GM18909 (cell line): ENCODE data around the gene LDLRAD3.

ENCODE experiments used
- ATAC-seq: cut with Tn5 transposase; IDR thresholded peaks from one replicate; pipeline ENCODE4 v1.9.1; 2021; ENCODE audit warnings: mild to moderate bottlenecking; ENCODE audit not compliant: unreplicated experiment, poor library complexity

Gene LDLRAD3

DNA sequence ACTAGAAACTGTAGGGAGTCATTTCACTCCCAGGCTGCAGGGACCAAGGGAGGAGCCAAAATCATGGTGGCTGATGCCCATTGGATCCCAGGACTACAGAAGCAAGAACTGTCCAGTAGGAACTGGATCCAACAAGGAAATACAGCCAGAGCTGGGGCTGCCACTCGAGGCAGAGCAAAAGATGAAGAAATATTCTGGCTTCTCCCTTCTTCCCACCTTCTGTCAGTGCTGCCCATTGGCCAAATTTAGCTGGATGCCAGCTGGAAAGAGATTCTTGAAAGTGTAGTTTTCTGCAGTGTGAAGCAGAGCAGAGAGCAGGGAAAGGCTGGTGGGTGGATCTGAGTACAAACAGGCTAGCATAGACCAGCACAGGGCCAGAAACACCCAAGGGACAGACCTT, 299.8 kb downstream of the LDLRAD3 start:
- no peak for ATAC-seq

DNA sequence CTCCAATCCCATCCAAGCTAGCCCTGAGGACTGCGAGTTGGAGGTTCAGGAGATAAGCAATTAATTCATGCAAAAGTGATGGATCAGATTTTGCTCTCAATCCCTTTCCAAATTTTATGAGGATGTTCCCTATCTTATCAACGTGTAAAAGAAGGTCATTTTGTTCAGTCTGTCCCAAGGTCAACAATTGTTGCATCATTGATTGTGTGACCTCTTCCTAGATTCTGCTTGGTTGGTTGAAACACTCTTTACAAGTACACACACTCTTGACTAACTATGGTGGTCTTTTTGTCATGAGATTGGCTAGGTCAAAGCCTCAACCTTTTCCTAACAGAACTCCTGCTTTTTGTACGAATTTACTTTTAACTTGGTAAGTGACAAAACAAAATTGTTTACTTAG, 303.6 kb downstream of the LDLRAD3 start:
- ATAC-seq = no peak

DNA sequence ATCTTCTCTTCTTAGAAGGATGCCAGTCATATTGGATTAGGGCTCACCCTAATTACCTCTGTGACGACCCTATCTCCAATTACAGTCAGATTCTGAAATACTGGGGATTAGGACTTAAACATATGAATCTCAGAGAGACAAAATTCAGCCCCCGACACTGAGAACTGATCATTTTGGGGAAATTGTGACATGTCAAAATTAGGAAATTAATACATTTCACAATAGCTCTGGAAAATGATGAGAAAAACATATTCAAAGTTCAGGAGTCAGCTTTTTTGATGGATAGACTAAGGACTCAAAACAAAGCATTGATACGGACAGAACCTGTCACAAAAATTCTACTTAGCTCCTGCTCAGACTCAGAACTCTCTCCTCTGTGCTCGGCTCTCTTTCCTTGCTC, 304.6 kb downstream of the LDLRAD3 start:
- no peak for ATAC-seq

DNA sequence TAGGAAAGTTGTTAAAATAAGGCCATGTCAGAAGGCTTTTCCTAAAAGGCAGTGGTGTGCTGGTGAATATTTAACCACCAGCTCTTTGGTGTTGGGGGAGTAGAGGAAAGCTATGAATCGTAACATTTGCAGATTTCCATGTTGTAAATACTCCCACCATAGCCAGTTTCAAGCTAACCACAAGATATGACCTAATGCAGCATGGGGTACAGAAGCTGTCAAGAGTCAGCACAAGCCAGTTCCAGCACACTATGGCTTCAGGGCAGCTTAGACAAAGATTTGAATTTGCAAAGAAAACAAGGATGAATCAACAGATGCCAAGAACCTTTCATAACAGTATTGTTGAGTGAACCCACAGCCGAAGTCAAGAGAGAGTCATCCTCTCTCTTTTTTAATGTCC, 305.4 kb downstream of the LDLRAD3 start:
- ATAC-seq = peak; percentile 74

DNA sequence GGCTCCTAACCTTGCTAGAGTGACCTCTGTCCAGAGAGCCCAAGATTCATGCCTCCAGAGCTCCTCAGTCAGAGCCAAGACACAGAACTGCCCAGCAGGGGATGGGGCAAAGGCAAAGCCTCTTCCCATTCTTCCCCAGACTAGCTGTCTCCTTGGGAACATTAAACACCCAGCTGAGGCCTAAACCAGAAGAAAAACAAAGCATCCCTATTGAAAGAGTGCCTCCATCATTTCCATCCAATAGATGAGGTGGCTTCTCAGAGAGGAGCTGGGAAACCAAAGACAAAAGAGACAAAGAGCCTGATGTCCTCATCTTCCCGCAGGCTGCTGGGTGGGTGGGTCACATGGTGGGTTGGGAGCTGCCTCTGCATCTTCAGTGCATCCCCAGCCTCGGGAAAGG, 308.0 kb downstream of the LDLRAD3 start:
- ATAC-seq = no peak

DNA sequence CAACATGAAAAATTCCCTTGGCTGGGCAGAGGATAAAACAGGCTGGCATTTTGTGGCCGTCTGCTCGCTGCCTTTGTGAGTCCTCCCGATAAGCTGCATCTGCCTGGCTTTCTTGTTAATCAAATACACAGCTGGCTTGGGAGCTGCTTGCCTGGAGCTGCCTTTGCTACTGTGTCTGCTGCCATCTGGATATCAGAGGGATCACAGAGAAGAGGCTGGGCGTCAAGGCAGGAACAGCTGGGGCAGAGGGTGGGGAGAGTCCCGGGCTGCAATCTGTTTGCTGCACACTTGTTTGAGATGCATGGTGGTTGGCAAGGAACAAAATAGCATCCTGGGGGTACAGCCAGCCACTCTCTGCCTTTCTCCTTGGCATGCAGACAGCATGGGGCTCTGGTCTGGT, 309.4 kb downstream of the LDLRAD3 start:
- ATAC-seq = no peak

DNA sequence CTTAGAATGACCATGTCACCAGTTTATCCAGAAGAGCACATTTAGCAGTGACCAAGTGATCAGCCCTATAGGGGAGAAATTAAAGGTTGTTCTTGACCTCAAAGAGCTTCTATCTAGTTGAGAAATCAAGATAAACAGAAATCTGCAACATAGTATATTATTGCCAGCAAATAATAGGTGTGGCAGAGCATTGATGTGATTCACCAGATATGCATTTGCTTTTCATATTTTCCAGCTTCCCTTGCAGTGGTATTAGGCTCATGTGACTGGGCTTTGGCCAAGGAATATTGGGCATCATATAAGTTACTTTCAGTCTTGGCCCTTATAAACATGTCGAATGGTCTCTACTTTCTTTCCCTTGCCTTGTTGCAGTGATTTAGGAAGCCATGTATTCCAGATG, 310.9 kb downstream of the LDLRAD3 start:
- no peak for ATAC-seq

DNA sequence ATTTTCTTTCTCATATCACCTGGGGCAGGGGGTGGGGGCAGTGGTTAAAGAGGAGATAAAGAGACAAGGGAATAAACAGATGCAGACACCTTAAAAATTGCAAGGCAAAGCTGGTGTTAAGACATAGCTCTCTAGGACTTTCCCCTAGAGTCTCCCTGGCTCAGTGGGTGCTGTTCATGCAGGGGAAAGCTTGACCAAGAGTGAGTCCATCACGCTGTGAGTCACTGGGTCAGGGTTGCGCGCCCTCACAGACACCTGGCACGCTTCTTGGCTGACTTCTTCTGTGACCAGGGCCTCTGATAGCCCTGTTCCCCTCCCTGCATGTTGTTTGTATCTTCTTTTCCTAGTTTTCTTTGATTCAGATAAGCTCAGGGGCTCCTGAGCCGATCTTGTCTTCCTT, 313.5 kb downstream of the LDLRAD3 start:
- ATAC-seq = no peak

DNA sequence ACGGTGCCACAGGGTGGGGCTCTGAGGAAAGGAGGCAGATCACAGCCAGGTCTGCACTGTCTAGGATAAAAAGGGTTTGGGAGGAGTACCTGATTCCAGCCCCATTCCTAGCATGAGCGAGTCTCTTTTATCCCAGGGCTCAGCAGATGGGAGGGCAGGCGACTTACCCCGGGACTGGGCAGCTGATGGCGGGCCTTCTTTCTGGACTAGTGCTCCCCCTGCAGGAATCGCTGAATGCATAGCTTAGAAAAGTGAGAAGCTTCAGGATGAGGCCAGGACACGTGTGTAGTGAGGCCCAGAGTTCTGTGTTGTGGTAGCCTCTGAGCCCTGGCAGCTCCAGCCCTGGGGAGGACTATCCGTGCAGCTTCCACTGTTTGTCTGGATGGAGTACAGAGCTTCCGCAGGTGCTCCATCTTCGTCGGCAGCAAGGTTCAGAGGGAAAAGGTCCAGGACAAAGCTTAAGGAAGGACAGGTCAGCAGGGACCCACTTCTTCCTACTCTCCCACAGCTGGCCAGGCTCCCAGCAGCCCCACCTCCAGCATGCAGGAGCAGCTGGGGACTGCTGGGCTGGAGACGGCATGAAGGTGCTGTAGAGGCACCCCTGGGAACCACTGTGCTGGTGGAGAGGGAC, 315.0 kb downstream of the LDLRAD3 start:
- ATAC-seq = no peak

DNA sequence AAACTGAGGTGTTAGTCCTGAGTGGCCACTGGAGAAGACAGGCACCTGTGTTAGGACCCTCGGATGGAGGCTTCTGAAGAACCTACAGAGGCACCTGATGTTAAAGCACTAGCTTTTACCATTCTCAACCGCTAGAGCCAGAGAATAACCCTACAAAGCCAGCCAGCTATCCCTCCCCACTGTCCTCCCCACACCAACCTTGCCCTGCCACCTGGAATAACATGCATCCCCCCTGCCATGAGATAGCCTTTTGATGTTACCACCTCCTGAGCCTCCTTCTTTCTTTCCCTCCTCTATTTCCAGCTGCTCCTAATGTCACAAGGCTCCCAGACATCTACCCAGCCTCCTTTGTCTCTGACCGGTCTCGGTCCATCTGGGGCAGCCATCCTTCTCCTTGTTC, 317.2 kb downstream of the LDLRAD3 start:
- no peak for ATAC-seq

DNA sequence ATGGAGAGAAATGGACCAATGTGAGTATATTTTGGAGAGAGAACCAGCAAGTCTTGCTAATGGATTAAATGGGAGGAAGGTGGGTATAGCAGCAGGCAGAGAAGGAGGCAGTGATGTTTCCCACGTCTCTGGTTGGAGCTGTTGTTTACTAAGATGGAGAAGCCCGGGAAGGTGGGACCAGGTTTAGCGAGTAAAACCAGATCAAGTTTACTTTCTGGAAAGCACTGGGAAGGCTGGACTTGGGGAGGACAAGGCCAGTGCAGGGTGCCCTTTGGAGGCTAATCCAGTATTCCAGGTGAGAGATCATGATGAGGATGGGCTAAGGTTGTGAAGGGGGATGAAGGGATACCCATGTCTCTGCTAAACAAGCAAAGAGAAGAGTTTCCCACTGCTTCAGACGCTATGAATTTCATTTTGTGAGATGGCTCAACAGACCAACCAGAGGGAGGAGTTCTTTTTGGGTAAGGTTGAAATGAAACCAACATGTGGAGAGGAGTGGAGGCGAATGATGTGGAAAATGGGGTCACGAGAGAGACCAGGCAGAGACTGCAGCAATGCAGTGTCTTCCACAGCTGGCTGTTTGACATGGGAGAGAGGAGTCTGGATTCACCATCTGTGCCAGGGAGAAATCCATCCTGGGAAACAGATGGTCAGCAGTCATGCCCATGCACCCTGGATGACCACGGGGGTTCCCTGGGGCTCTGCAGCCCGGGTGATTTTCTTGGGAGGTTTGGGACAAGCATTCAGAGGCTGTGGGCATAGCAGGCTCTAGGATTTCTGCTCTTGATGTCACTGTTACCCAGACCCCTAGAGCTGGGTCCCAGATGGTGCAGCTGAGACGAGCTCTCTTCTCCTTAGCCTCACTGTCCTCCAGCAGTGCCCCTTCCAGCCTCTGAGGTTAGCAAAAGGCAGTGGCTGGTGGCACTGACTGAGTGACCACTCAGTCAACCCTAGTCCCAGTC, 320.4 kb downstream of the LDLRAD3 start:
- no peak for ATAC-seq

DNA sequence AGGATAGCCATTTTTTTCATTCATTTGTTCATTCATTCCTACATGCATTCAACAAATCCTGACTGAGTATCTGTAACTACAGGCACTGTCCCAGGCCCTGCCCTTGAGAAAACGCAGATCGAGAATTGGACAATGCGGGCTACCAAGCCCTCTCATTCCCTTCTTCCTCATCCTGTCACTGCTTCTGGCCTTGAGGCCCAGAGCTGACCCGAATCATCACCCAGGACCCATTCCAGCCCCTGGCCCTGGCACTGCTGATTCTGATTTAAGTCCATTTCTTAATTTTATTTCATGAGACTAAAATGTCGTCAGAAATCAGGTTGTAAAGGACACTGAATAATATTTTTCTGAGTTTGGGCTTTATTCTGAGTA, 321.1 kb downstream of the LDLRAD3 start:
- ATAC-seq = no peak

DNA sequence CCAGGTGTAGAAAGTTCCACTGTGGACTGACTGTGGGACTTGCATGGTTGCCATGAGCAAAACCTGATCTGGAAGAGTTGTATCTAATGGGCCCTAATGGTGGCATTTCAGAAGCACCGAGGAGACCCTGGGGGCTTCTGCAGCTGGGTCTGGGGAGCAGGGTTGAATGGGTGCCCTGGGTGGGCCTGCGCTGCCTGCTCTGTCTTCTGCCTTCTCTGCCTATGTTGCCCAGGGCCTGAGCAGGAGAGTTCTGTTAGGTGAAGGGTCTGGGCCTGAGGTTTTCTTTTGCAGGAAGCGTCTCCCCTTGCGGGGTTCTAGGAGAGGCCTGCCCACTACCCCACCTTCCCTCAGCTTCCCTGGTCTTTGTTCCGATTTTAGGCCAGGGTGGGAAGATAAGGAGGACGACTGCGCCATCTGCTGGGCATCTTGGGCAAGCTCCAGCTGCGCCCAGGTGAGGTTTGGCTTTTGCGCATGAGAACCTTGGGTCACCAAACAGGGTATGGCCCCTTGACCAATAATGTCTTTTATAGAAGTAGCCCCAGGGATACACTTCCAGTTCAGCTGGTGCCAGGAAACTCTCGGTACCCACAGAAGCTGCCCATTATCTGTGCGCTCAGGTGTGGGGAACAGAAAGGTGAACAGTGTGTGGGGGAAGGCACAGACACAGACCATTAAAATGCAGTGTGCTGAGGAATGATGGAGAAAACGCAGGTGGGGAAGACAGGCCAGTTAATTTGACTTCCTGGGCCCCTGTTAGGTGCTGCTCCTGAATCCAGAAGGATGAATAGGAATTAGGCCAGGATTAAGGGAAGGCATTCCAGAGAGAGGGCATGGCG, 322.1 kb downstream of the LDLRAD3 start:
- peak; percentile 83 for ATAC-seq

DNA sequence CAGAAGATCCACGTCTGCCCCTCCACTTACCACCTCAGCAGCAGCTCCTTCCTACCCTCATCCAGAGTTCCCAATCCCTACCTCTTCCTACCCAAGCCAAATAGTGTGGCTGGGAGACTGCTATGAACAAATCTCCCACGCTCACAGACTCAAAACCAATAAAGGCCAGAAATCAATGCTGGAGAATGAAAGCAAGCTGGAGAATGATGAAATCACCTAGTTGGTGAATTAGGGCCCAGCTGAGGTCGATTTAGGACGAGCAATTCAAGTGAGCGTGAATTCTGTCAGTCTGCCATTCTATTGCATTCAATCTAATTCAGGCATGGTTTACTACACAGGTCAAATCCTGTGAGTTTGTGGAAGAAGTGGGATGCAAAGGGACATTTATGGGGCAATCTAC, 322.9 kb downstream of the LDLRAD3 start:
- ATAC-seq = no peak

DNA sequence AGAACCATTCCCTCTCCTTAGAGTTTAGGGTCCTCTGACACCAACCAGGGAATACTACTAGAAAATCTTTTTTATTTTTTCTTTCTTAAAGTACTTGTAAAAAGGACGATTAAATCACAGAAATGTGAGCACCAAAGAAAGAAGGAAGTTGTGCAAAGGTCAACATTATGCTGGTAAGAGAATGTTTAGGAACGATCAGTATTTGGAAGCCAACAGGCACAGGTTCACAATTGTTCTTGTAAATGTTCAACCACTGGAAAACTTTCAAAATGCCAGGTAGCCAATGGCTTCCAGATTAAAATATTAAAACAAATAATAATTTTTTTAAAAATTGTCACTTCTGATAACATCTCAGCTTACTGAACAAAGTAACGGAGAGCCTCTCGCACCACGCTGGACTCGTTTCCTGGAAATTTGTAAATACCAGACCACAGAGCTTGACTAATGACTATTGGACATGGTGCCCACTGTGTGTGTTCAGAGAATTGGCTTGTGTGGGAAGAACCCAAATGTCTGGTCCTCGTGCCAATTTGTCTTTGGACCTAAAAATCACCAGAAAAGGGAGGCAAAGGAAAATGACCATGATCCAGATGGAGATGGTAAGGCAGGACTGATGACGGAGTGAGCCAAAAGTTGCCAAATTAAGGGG, 324.6 kb downstream of the LDLRAD3 start:
- no peak for ATAC-seq

DNA sequence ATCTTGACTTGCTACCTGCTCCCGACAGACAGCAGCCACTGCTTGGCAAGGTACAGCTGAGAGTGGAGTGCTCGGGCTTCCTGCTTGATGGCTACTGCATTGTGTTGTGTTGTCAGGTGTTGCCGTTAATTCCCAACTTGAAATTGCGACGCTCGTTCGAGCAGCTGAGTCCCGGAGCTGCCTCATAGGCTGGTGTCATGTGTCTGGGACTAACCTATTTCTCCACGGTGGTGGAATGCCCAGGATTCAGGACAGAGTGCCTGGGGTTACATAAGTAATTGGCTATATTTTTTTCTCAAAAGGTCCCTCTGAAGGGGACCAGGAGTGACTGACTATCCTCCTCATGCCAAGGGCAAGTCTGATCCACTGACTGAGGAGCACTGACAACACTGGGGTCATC, 326.8 kb downstream of the LDLRAD3 start:
- ATAC-seq = no peak

DNA sequence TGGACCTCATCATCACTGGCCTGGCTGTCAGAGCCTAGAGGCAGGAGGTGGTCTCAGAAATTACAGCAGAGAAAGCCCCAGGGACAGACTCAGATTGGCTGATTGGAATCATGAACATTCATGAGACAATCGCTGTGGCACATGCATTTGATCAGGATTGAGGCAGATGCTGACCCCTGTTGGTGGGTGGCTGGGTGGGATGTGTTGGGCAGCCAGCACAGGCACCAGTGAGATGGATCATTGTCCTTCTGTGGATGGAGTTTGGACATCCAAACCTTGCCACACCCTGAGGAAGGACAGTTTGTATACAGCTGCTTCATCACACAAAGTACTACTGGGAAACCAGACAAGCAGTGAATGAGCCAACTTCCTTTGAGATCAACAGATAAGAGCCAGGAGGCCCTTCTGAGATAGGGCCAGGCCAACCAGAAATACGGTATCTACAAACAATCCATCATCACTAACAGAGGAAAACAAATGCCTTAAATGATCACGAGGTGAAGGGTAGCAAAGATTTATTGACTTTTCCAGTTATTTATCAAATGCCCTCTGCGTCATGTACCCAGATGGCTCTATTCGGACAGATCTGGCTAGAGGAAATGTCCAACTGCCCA, 328.0 kb downstream of the LDLRAD3 start:
- ATAC-seq = no peak

DNA sequence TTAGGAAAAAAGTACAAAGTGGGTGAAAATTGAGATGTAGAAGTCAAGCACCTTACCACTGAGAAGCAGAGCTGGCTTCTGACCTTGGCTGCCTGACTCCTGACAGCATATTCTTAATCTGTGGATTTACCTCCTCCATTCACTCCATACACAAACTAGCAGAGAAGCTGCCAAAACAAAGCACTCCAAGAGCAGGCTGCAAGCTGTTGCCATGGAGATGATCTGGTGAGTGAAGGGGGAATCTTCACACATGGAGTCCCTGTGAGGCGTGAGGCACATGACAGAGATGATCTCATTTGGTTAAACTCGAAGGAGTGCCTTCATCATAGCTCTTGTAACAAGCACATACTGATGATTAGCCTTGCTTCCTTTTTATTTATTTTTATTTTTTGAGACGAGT, 329.2 kb downstream of the LDLRAD3 start:
- ATAC-seq = no peak

DNA sequence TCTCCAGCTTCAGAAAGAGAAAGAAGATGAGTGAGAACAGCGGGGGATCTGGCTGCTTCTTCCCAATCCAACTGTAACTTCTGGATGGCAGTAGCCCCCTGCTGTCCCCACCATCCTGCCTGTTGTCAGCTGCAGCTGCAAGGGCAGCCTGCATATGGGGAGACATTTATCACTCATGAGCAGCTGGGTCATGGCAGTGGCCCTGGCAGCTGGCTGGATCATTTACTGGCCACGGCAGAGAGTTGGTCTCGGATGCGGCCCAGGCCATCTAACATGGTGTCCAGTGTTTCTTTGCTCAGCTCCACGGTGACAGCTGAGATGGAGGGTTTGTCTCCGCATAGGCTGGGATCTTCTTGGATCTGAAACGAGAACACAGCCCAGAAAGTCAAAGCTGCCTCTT, 330.6 kb downstream of the LDLRAD3 start:
- no peak for ATAC-seq
